Panc1 (cell line): Measurements from ENCODE around the gene INPPL1. TPM values are rescaled to one million over a fixed set of nuclear protein-coding genes. Genes with fewer than 3 reads are reported as not detected.

Experiments
- ATAC-seq: fragments of 200-7000 bp; cut with Tn5 transposase; 2 replicates; pipeline ENCODE4 v1.9.1; 2020; ENCODE audit warnings: mild to moderate bottlenecking, moderate library complexity
- BruUV-seq: library from RNA; stranded (reverse); fragments of 400-500 nt; replicated peaks from 2 replicates; lab custom pipeline; 2021; lab: Mats Ljungman, UMichigan
- CTCF ChIA-PET: fragments of 300-600 bp; sonication (Branson Sonifier 250); formaldehyde crosslinking; loops from one replicate; lab custom pipeline; 2022; ENCODE audit warnings: antibody characterized with exemption; lab: Charles Lee
- POLR2A ChIA-PET: fragments of 300-600 bp; sonication (Branson Sonifier 250); formaldehyde crosslinking; loops from one replicate; lab custom pipeline; 2022; ENCODE audit warnings: antibody characterized with exemption; lab: Charles Lee
- DNase-seq: peaks from one replicate; pipeline ENCODE4 v3.0.0-alpha.2; 2010; ENCODE audit warnings: low read depth, low spot score
- H3K27ac ChIP-seq: 2 replicates; pipeline ENCODE4 v1.5.1; 2011; ENCODE audit warnings: mild to moderate bottlenecking, low read length, inconsistent platforms
- H3K27me3 ChIP-seq: fragments of 200-500 bp; sonication (Bioruptor generic); 2 replicates; pipeline ENCODE4 v1.6.0; 2014; ENCODE audit warnings: low read length, inconsistent platforms; ENCODE audit not compliant: control insufficient read depth, insufficient read depth
- H3K36me3 ChIP-seq: fragments of 200-500 bp; sonication (Bioruptor generic); 2 replicates; pipeline ENCODE4 v1.5.1; 2014; ENCODE audit warnings: inconsistent platforms, mild to moderate bottlenecking, low read length, moderate library complexity; ENCODE audit not compliant: control insufficient read depth, insufficient read depth
- H3K4me1 ChIP-seq: 2 replicates; pipeline ENCODE4 v1.5.1; 2011; ENCODE audit warnings: inconsistent platforms, mild to moderate bottlenecking, low read length, moderate library complexity; ENCODE audit not compliant: control insufficient read depth, insufficient read depth
- H3K4me3 ChIP-seq, 2 experiments: 2 replicates each; pipeline ENCODE4 v1.5.1; 2011 to 2012; ENCODE audit warnings: low read depth in 2 of 2, low read length in 2 of 2, mild to moderate bottlenecking in 2 of 2, inconsistent platforms in 1 of 2, moderate library complexity in 1 of 2
- H3K9me3 ChIP-seq: fragments of 200-500 bp; sonication (Bioruptor generic); 2 replicates; pipeline ENCODE4 v1.5.1; 2014; ENCODE audit warnings: low read depth, mild to moderate bottlenecking, inconsistent platforms, low read length, moderate library complexity; ENCODE audit not compliant: control insufficient read depth, insufficient read depth
- CTCF ChIP-seq: fragments of 450-650 bp; IDR thresholded peaks from 2 replicates; pipeline ENCODE4 v1.5.1; 2017; ENCODE audit warnings: mild to moderate bottlenecking
- POLR2AphosphoS5 ChIP-seq: IDR thresholded peaks from 2 replicates; pipeline ENCODE4 v1.6.1; 2012; ENCODE audit warnings: mild to moderate bottlenecking, low read depth, low read length, moderate library complexity
- REST ChIP-seq, 2 experiments: IDR thresholded peaks; 2 replicates each; pipeline ENCODE4 v1.6.1; 2011 to 2012; ENCODE audit warnings: low read depth in 2 of 2, control low read depth in 1 of 2, low read length in 1 of 2, mild to moderate bottlenecking in 1 of 2, moderate library complexity in 1 of 2; ENCODE audit not compliant: insufficient read depth in 1 of 2
- SIN3A ChIP-seq: IDR thresholded peaks from 2 replicates; pipeline ENCODE4 v1.6.1; 2012; ENCODE audit warnings: low read depth, mild to moderate bottlenecking, low read length, moderate library complexity, borderline replicate concordance; ENCODE audit not compliant: insufficient read depth
- TCF7L2 ChIP-seq: IDR thresholded peaks from 2 replicates; pipeline ENCODE4 v1.6.1; 2011; ENCODE audit warnings: mild to moderate bottlenecking, low read depth, low read length, inconsistent platforms
- in situ Hi-C: cut with HindIII; loops from 2 replicates; pipeline ENCODE4 v1.10.0; 2016; ENCODE audit warnings: low sequenced_read_pairs, low pct_unique_long_range_greater_than_20kb
- intact Hi-C: fragments of 100-400 bp; cut with micrococcal nuclease; formaldehyde crosslinking; loops from one replicate; pipeline ENCODE4 v1.10.0; 2022; ENCODE audit not compliant: unreplicated experiment
- total RNA-seq: library from RNA; stranded (reverse); gene quantifications from one replicate; pipeline ENCODE4 v1.2.1, GENCODE V29; 2021; ENCODE audit not compliant: unreplicated experiment

The INPPL1 gene
- total RNA-seq, 1 experiment from 2014 or later = 298 TPM

GRCh38 chr11:72216638-72217037 is 7.9 kb upstream of the INPPL1 start, which contains the start of gene FOLR2:
Gene FOLR2, plus strand, starts transcription at chr11:72216794. Its CDS starts 1,791 bp downstream, at chr11:72218585.
- TF ChIP-seq CTCF (no peak), TCF7L2 (no peak), REST (IDR thresholded peaks at IDR 0.05; ENCODE audit: insufficient read depth in 1 of 2, low read depth in 2 of 2, low read length in 1 of 2) (no peak), POLR2AphosphoS5 (no peak), SIN3A (no peak)
- no TSS peak for BruUV-seq
- CTCF ChIA-PET = no interaction called here

GRCh38 chr11:72217841-72218240 is 6.7 kb upstream of the INPPL1 start:
- in situ Hi-C loops = no loop called here
- Histone ChIP-seq H3K27me3 (peaks cover 7% of the 10 kb centered on the region; the same call in 1 of the 2 replicates), H3K4me3 (no peak overlapping the region), H3K36me3 (no peaks in the 10 kb centered on the region), H3K4me1 (peaks cover 11% of the 10 kb centered on the region), H3K27ac (no peak overlapping the region), H3K9me3 (no peaks in the 10 kb centered on the region)
- CTCF ChIA-PET = no interaction called here
- intact Hi-C loops = no loop called here
- DNase-seq (no peak), ATAC-seq (no peak)
- no TSS peak for BruUV-seq
- POLR2A ChIA-PET = no interaction called here
- TF ChIP-seq SIN3A (no peak), CTCF (no peak), TCF7L2 (no peak), POLR2AphosphoS5 (no peak), REST (IDR thresholded peaks at IDR 0.05; ENCODE audit: insufficient read depth in 1 of 2, low read depth in 2 of 2, low read length in 1 of 2) (no peak)

More at GRCh38 chr11:72216638-72217037, 7.9 kb upstream of the INPPL1 start, which contains the start of gene FOLR2:
- in situ Hi-C loops = no loop called here
- no peak within 1 kb of the TSS for H3K4me3 ChIP-seq
- no peaks in the 10 kb centered on the region for H3K4me1 ChIP-seq
- intact Hi-C loops = no loop called here
- no peak for DNase-seq
- no peaks in the 10 kb centered on the region for H3K36me3 ChIP-seq
- H3K27me3 ChIP-seq = peaks cover 7% of the 10 kb centered on the region; the same call in 1 of the 2 replicates
- no peak within 1 kb of the TSS for H3K27ac ChIP-seq
- POLR2A ChIA-PET = no interaction called here
- ATAC-seq = no peak
- no peaks in the 10 kb centered on the region for H3K9me3 ChIP-seq
